NCI-H1436 (cell line): ENCODE measurements around the gene CCL5.
"Not testable (repeated sequence)": the region's sequence is repeated elsewhere in the genome, so short reads cannot be mapped to it uniquely, and the experiment has no call there.

Experiments used
- DNase-seq: peaks from one replicate; lab custom pipeline; 2025; lab: John Stamatoyannopoulos, UW

Gene CCL5

GRCh38 chr17:35898283-35899070 lies 18.3 kb upstream of the CCL5 start:
- no peak for DNase-seq

DNA sequence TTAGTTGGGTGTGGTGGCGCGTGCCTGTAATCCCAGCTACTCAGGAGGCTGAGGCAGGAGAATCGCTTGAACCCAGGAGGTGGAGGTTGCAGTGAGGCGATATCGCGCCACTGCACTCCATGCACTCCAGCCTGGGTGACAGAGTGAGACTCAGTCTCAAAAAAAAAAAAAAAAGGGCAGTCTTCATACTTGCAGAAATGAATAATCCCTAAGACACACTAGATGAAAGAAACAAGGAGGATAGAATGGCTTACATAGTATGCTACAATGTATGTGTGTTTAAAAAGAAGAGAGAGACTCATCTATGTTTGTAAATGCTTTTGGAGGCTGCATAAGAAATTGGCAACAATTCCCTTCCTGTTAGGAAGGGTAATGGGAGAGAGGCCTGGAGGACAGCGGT lies 17.6 kb upstream of the CCL5 start:
- not testable (repeated sequence) for DNase-seq

DNA sequence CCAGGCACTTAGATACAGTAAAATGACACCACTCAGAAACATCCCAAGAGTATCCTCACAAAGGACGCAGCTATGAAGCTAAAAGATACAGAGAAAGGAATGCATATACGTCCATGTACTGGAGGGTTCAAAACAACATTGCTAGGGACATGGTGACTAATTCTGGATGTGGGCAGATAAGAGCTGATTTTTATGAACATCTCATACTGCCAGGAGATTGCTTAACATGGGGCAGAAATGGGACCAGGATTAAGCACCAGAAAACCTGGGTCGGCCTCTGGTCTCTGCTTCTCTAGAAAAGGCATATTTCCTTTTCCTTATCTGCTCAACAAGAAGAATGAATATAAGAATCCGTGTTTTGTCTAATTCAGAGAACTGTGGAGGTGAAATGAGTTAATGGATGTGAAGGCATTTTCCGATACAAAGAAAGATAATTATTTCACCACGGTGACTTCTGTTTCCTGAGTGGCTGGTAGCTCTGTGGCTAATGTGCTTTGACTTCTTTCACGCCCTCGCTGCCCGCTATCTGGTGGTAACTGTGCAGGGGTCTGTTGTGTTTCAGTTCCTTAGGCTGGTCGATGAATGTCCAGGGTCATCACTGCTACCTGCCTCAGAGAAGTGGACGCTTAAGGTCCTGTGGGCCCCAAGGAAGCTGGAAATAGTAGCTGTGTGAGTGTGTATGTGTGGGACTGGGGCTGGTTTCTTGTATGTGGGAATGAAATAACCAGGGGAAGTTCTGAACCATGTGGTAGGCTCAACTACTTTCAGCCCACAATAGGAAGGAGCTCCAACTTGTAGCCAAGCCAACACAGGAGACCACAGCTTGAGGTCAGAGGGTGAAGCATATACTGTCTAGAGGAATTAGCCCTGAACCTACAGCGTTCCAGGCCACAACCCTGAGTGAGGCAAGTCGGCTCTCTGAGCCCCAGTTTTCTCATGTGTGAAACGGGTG lies 15.8 kb upstream of the CCL5 start:
- DNase-seq: no peak

GRCh38 chr17:35894206-35894605 lies 14.0 kb upstream of the CCL5 start:
- DNase-seq: no peak

GRCh38 chr17:35893751-35894150 lies 13.6 kb upstream of the CCL5 start:
- no peak for DNase-seq

DNA sequence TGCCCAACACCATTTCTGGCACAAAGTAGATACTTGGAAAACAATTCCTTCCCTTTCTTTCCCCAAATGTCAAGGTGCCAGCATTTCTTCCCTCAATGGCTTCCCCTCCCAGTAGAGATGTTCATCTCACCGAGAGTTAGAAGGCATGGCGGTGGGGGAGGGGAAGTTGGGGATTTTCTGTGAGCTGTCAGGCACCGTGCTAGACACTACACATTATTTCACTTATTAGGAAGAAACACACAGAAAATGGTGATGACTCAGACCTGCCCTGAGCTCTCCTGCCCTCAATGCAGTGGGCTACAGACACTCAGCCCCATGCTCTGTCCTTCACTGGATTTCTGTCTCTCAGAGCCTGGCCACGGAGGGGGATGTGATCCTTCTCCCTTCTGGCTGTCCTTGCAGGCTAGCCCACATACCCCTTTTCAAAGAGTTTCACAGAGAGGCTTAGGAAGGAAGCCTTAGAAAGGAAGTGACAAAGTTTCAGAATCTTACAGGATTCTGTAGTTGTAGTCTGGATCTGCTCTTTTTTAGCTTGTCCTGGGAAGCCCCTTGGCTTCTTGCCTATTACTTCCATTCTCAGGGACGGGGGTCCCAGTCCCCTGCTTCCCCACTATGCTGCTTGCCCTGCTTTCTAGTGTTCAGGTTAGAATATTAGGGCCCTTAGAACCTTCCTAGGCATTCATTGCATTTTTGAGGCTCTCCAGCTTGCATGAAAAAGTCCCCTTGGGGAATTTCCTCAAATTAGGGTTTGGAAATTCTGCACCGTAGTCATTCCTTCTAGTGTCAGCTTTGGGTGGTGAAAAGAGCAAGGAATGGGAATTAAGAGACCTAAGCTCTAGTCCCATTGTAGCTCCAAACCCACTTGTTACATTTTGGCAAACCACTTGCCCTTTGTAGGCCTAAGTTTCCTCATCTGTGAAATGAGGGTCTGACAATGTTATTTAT lies 12.2 kb upstream of the CCL5 start:
- DNase-seq: no peak

DNA sequence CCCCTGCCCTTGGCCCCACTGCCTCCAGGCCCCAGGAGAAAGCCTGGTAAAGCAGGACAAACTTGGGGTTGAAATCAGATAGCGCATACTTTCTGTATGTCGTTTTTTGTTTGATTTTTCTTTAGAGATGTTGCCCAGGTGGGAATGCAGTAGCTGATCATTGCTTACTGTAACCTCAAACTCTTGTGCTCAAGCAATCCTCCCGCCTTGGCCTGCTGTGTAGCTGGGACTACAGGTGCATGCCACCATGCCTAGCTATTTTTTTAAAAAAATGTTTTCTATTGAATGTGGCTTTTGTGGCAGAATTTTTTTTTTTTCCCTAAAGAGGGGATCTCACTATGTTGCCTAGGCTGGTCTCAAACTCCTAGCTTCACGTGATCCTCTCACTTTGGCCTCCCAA lies 11.1 kb upstream of the CCL5 start:
- no peak for DNase-seq

GRCh38 chr17:35890774-35891155 lies 10.6 kb upstream of the CCL5 start:
- no peak for DNase-seq

GRCh38 chr17:35889818-35890773 lies 9.9 kb upstream of the CCL5 start:
- no peak for DNase-seq

GRCh38 chr17:35889241-35889640 lies 9.1 kb upstream of the CCL5 start:
- no peak for DNase-seq

DNA sequence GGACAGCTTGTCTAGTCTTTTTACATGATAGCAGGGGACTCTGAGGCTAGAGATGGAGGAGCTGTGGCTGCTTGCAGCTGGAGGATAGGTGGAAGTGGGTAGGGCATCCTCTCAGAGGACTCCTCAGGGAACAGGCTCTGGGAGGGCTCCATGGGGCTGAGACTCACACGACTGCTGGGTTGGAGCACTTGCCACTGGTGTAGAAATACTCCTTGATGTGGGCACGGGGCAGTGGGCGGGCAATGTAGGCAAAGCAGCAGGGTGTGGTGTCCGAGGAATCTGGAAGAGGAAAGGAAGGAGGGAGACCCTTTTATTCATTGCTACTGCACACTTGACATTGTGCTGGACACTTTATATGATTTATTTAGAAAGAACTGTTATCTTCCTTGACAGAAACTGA lies 1.8 kb downstream of the CCL5 start:
- no peak for DNase-seq

DNA sequence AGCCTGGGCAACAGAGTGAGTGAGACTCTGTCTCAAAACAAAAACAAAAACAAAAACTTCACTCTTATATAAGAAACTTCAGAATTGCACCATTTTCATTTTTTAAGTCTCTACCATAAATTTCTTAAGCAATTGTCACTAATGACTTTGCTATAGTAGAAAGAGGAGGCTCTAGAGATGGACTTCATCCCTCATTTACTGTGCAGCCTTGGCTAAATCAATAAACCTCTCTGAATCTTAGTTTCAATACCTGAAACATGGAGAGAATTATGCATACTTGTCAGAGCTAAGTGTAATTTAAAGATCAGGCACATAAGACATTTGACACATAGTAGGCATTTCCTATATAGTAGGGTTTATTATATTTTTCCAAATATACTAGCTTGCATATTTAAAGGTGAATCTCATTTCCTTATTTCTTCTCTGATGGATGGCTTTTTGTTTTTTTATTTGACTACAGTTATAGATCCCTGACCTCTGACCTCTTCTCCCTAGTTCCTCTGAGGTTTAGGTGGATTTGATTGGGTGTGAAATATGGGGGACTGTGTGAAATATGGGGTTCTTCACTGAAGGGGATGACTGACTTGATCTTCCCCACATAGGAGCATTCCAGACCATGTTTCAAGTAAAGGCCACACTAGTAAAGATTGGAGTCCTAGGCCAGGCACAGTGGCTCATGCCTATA lies 2.7 kb downstream of the CCL5 start:
- no peak for DNase-seq

- no peak for DNase-seq
Observed at GRCh38 chr17:35876534-35876933, 3.6 kb downstream of the CCL5 start.

DNA sequence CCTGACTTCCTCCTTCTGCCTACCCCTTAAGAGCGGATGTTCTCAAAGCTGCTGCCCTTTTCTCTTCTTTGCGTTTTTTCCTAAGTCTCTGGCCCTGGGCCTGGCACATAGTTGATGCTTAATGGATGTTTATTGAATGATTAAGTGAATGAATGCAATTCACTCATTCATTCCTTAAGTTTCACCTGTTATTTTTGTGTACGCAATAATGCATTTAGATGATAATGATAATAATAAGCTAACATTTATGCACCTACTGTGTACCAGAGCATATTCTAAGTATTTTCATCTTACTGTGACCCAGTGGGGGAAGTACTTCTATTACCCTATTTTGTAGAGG lies 4.4 kb downstream of the CCL5 start:
- no peak for DNase-seq

DNA sequence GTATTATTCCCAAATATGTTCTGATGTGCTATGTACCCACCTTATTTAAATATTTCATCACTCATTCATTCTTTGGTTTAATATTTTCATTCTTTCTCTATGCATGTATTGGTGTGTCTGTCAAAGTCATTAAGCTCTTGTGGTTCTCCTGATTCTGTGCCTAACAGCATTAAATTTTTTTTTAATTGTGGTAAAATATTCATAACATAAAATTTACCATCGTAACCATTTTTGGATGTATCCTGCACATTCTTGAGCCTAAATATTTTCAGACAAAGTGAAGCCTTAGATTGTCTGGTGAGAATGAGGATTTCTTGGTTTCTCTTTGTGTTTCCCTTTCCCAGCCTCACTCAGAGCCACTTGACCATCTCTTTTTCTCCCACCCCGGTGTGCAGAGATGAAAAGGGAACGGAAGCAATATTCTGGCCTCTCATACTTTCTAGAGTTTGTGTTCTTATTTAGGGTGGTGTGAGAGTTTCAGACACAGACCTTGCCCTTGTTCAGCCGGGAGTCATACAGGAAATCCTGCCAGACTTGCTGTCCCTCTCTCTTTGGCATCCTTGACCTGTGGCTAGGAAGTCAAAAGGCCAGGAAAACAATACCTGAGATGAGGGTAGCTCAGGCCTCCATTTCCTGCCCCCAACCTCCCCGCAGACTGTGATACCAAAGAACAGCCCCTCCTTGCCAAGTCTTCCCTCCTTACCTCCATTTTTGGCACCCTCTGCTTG lies 4.9 kb downstream of the CCL5 start:
- DNase-seq: no peak

- no peak for DNase-seq
Observed at GRCh38 chr17:35872196-35872980, 7.8 kb downstream of the CCL5 start.

- no peak for DNase-seq
Observed at GRCh38 chr17:35870906-35871819, 9.0 kb downstream of the CCL5 start.

DNA sequence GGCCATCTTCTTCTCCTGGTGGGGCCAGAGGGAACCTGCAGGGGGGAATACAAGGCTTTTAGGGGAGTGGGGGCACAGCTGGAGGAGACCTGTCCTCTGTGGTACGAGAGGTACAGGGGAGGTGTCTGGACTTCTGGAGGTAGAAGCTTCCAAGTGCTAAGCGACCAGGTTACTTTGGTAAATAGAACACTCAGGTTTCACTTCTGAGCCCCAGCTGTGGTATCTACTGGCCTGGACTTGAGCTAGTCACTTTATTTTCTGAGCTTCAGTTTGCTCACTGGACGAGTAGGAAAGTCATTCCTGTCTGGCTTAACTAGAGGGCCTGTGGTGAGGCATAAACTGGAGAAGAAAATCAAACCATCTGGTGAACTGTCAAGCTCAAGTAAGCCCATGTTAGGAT lies 11.4 kb downstream of the CCL5 start, which contains the start of gene HEATR9:
TSS of gene HEATR9 (minus strand) at position 155 of the 400 bp plus-strand sequence. CDS start at position 6, 149 bp downstream.
- DNase-seq: no peak
